Adrenal gland (tissue), 12 donors: ENCODE data around the gene ZNF296. TPM values are rescaled to one million over a fixed set of nuclear protein-coding genes. Genes with fewer than 3 reads are reported as not detected.
A peak's percentile ranks its signal among the peaks of the same experiment; 100 is the strongest.

Experiments used
- DNase-seq, 7 donors: peaks; one replicate each; pipeline ENCODE4 v3.0.0-alpha.2; 2019 to 2020
- H3K27ac ChIP-seq, 5 donors: fragments of 200-600 bp; sonication (generic) in 4 of 5; 1 replicate in 3 of 5; 2 replicates in 2 of 5; pipeline versions ENCODE4 v1.5.1 to v1.8.0; 2016 to 2020; ENCODE audit warnings: mild to moderate bottlenecking in 1 of 5
- H3K27me3 ChIP-seq: fragments of 200-600 bp; 2 replicates; pipeline ENCODE4 v1.8.0; 2021
- H3K36me3 ChIP-seq, 2 donors: fragments of 200-600 bp; replicated peaks in 1 of 2; 1 replicate in 1 of 2; 2 replicates in 1 of 2; pipeline versions ENCODE4 v1.5.1 to v1.8.0; 2018 to 2022
- H3K4me1 ChIP-seq, 2 donors: fragments of 200-600 bp; replicated peaks in 1 of 2; 1 replicate in 1 of 2; 2 replicates in 1 of 2; pipeline versions ENCODE4 v1.5.1 to v1.8.0; 2018 to 2021
- H3K4me3 ChIP-seq, 4 donors: fragments of 200-600 bp; sonication (generic) in 3 of 4; one replicate each; pipeline ENCODE4 v1.5.1; 2016 to 2018
- H3K9me3 ChIP-seq, 3 donors: fragments of 200-600 bp; sonication (generic) in 1 of 3; replicated peaks in 1 of 3; 1 replicate in 2 of 3; 2 replicates in 1 of 3; pipeline versions ENCODE4 v1.5.1 to v1.8.0; 2016 to 2021
- CTCF ChIP-seq, 6 experiments: fragments of 450-650 bp in 4 of 6; fragments of 200-600 bp in 2 of 6; sonication (generic) in 1 of 6; IDR thresholded peaks; 1 replicate in 5 of 6; 2 replicates in 1 of 6; pipeline versions ENCODE4 v1.5.1 to v1.8.0; 2016 to 2021; ENCODE audit warnings: antibody characterized with exemption in 6 of 6, mild to moderate bottlenecking in 2 of 6, moderate library complexity in 1 of 6
- POLR2A ChIP-seq, 2 donors: fragments of 450-650 bp; IDR thresholded peaks; one replicate each; pipeline ENCODE4 v1.6.1; 2017; ENCODE audit warnings: antibody characterized with exemption in 2 of 2, mild to moderate bottlenecking in 2 of 2, moderate library complexity in 1 of 2
- WGBS, 4 donors: extraction: QIAGEN DNeasy Blood & Tissue Kit in 2 of 4; methylation state at CpG; one replicate each; pipeline versions ENCODE4 v1.1.5 to v1.1.7; 2013 to 2017; 5-methylcytosine and 5-hydroxymethylcytosine counted together
- intact Hi-C, 2 donors: fragments of 100-400 bp; cut with DNase I; formaldehyde crosslinking; loops; one replicate each; pipeline versions ENCODE4 v1.14.1 to v1.15.0; 2022 to 2023
- polyA plus RNA-seq, 3 donors: library from polyadenylated mRNA; stranded (reverse); fragments of 200-250 nt in 2 of 3; fragments of 350-450 nt in 1 of 3; fragmentation: Illumina TruSeq in 1 of 3; extraction: RNeasy Lipid Tissue Mini Kit (QIAGEN cat#74804) in 1 of 3; gene quantifications; one replicate each; pipeline ENCODE4 v1.2.3, GENCODE V29; 2013 to 2014
- total RNA-seq, 9 donors: library from RNA; depleted of rRNA in 4 of 9; stranded (reverse); fragments of >200 nt in 4 of 9; fragments of 120-200 nt in 1 of 9; fragmentation: NEBNext Ultra II Directional in 1 of 9; extraction: Animal tissue kit (Norgen Biotek cat#: 25700) in 1 of 9; gene quantifications; one replicate each; pipeline versions ENCODE4 v1.1.0 to v1.2.4, GENCODE V29; 2013 to 2023
- donor health status: healthy with polysubstance abuse.
- donor health status: Bipolar disorder and iron deficiency.
- donor health status: DM: yes; HTN: yes; CAD: no.
- donor health status: DM: no; HTN: no; CAD: no.
- donor health status: DM: no; HTN: no; CAD: no.
- donor health status: DM: yes; HTN: yes; CAD: no.

Gene ZNF296
- total and polyA plus RNA-seq, 12 donors, result 0.06 to 13.2 (median 0.81) TPM; not detected in 2

- intact Hi-C loops, result no loop called here
Measured at GRCh38 chr19:45074744-45075300, 1.5 kb downstream of the ZNF296 start.

GRCh38 chr19:45071969-45072790 lies 4.1 kb downstream of the ZNF296 start:
- peaks cover 0 to 47% of the 10 kb centered on the region in 2 donors for H3K36me3 ChIP-seq
- intact Hi-C loops, result no loop called here
- TF ChIP-seq POLR2A (IDR thresholded peaks at IDR 0.05) (no peak), CTCF (IDR thresholded peaks at IDR 0.05) (no peak)

More at GRCh38 chr19:45074744-45075300, 1.5 kb downstream of the ZNF296 start:
- H3K4me3 ChIP-seq, result peak overlapping the region in 1 of 4 donors; percentile 51
- H3K27me3 ChIP-seq, result no peaks in the 10 kb centered on the region
- H3K27ac ChIP-seq, result peak overlapping the region in 1 of 5 donors; percentile 67
- WGBS, 4 donors, result 69 to 92% (median 81%) methylated on average over 5 to 11 of the region's 11 CpGs
- H3K9me3 ChIP-seq, result no peaks in the 10 kb centered on the region
- TF ChIP-seq CTCF (IDR thresholded peaks at IDR 0.05) (no peak), POLR2A (IDR thresholded peaks at IDR 0.05) (no peak)
- H3K4me1 ChIP-seq, result peaks cover 14 to 19% of the 10 kb centered on the region in 2 donors
- peaks cover 0 to 21% of the 10 kb centered on the region in 2 donors for H3K36me3 ChIP-seq
- no peak for DNase-seq

GRCh38 chr19:45071545-45071938 lies 4.7 kb downstream of the ZNF296 start:
- H3K36me3 ChIP-seq, result peaks cover 0 to 54% of the 10 kb centered on the region in 2 donors
- no peak overlapping the region for H3K27ac ChIP-seq
- H3K27me3 ChIP-seq, result no peaks in the 10 kb centered on the region
- no peaks in the 10 kb centered on the region for H3K9me3 ChIP-seq
- no peak overlapping the region for H3K4me3 ChIP-seq
- no peak for DNase-seq
- WGBS, 4 donors, result 93 to 96% (median 95%) methylated on average over 18 to 25 of the region's 25 CpGs
- intact Hi-C loops, result no loop called here
- no peak for TF ChIP-seq POLR2A (IDR thresholded peaks at IDR 0.05)
- TF ChIP-seq CTCF (IDR thresholded peaks at IDR 0.05), result no peak
- peaks cover 2 to 7% of the 10 kb centered on the region in 2 donors for H3K4me1 ChIP-seq

More at GRCh38 chr19:45071969-45072790, 4.1 kb downstream of the ZNF296 start:
- no peak overlapping the region for H3K4me3 ChIP-seq
- no peak overlapping the region for H3K27ac ChIP-seq
- no peak for DNase-seq
- peaks cover 5 to 12% of the 10 kb centered on the region in 2 donors for H3K4me1 ChIP-seq
- WGBS, 4 donors, result 85 to 89% (median 86%) methylated on average over 13 to 34 of the region's 34 CpGs
- no peaks in the 10 kb centered on the region for H3K9me3 ChIP-seq
- no peaks in the 10 kb centered on the region for H3K27me3 ChIP-seq

GRCh38 chr19:45070861-45071544 lies 5.3 kb downstream of the ZNF296 start:
- H3K36me3 ChIP-seq, result peaks cover 0 to 57% of the 10 kb centered on the region in 2 donors
- WGBS, 4 donors, result 87 to 92% (median 92%) methylated on average over 8 to 19 of the region's 19 CpGs
- intact Hi-C loops, result no loop called here

More at GRCh38 chr19:45070861-45071544, 5.3 kb downstream of the ZNF296 start:
- Histone ChIP-seq H3K4me3 (no peak overlapping the region), H3K27ac (no peak overlapping the region), H3K9me3 (no peaks in the 10 kb centered on the region), H3K27me3 (no peaks in the 10 kb centered on the region), H3K4me1 (peaks cover 0 to 2% of the 10 kb centered on the region in 2 donors)
- TF ChIP-seq CTCF (IDR thresholded peaks at IDR 0.05) (no peak), POLR2A (IDR thresholded peaks at IDR 0.05) (no peak)
- DNase-seq, result no peak
